Activated CD4-positive, alpha-beta T cell treated with anti-CD3 and anti-CD28 coated beads for 36 hours (primary cell): ENCODE data around the gene LCK. TPM values are rescaled to one million over a fixed set of nuclear protein-coding genes. Genes with fewer than 3 reads are reported as not detected.

ENCODE experiments used
- ATAC-seq: fragments of 200-7000 bp; cut with Tn5 transposase; one replicate; pipeline ENCODE4 v1.10.0; 2021; ENCODE audit warnings: mild to moderate bottlenecking, moderate library complexity
- CTCF ChIA-PET: fragments of 350-600 bp; sonication (Branson Sonifier 250); formaldehyde crosslinking; loops from one replicate; lab custom pipeline; 2021; ENCODE audit warnings: antibody characterized with exemption; lab: Charles Lee
- POLR2A ChIA-PET: fragments of 350-600 bp; sonication (Branson Sonifier 250); formaldehyde crosslinking; loops from one replicate; lab custom pipeline; 2021; ENCODE audit warnings: antibody characterized with exemption, inconsistent platforms; lab: Charles Lee
- DNase-seq: peaks from one replicate; pipeline ENCODE4 v3.0.0-alpha.2; 2020
- H3K27ac Mint-ChIP-seq: one replicate; pipeline ENCODE4 v1.8.0; 2021; ENCODE audit warnings: mixed read lengths
- H3K27me3 Mint-ChIP-seq: one replicate; pipeline ENCODE4 v1.8.0; 2021; ENCODE audit warnings: mixed read lengths
- H3K36me3 Mint-ChIP-seq: one replicate; pipeline ENCODE4 v1.8.0; 2021; ENCODE audit warnings: low read depth, mixed read lengths
- H3K4me1 Mint-ChIP-seq: one replicate; pipeline ENCODE4 v1.8.0; 2021; ENCODE audit warnings: mixed read lengths
- H3K4me3 Mint-ChIP-seq: one replicate; pipeline ENCODE4 v1.8.0; 2021; ENCODE audit warnings: mild to moderate bottlenecking, moderate library complexity, mixed read lengths
- H3K9me3 Mint-ChIP-seq: one replicate; pipeline ENCODE4 v1.8.0; 2021; ENCODE audit warnings: low read depth, mixed read lengths
- intact Hi-C, 2 experiments: fragments of 100-400 bp; cut with DNase I in 1 of 2; cut with micrococcal nuclease in 1 of 2; formaldehyde crosslinking; loops; one replicate each; pipeline versions ENCODE4 v1.14.2 to v1.15.1; 2022 to 2024; cut with DNase I, micrococcal nuclease
- total RNA-seq, 2 experiments: library from RNA; stranded (reverse); gene quantifications; one replicate each; pipeline ENCODE4 v1.2.3, GENCODE V29; 2021

Gene LCK
- total RNA-seq, 2 experiments from 2014 or later = 179 to 220 TPM

DNA sequence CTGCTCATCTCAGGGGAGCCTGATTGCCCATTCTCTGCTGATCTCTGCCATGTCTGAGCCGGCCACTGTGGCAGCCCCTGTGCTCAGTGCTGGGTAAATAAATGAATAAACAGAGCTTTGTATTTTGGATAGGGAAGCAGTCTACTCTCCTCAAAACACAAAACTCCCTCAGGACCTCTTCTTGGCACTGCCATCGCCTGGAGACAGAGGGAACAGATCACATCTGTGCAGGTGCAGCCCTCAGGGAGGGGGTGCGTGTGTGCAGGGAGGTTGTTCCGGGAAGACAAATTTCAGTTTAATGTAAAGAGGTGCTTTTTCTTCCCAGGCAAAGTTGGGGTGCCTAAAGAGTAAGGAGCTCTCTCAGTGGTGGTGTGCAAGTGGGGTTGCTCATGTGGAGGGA lies 11.7 kb upstream of the LCK start:
- DNase-seq (no peak), ATAC-seq (no peak)
- Mint-ChIP-seq H3K4me3 (peak overlapping the region; percentile 75), H3K27me3 (no peaks in the 10 kb centered on the region), H3K27ac (no peak overlapping the region), H3K9me3 (no peaks in the 10 kb centered on the region), H3K36me3 (peaks cover 2% of the 10 kb centered on the region), H3K4me1 (peaks cover 19% of the 10 kb centered on the region)
- CTCF ChIA-PET = interaction anchor here (0.6 to 5.1 kb wide), 5 partner anchors 10 to 155 kb away, joined by 3 to 38 read pairs (median 4); partner anchors contain the start of genes FAM167B and LCK
- POLR2A ChIA-PET = interaction anchor here (0.6 to 2.3 kb wide), 3 partner anchors 12 to 57 kb away, joined by 4 to 9 read pairs (median 5); partner anchors contain the start of genes HDAC1 and LCK
- intact Hi-C loops = no loop called here

DNA sequence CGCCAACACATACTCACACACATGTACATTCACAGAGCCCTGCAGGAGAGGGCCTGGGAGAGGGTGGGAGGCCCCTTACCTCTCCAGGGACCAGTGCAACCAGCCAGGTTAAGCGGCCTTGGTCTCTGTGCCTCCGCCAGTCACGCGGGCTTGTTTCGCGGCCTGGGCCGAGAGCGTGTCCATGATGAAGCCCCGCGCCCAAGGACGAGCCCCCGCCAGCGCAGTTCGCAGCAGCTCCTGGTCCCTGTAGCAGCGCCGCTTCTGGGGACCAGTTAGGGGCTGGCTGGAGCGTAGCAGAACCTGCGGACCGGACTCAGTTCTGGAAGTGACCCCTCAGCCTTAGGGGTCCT lies 11.3 kb upstream of the LCK start:
- Mint-ChIP-seq H3K27ac (peak overlapping the region; percentile 51), H3K36me3 (peaks cover 2% of the 10 kb centered on the region), H3K4me3 (peak overlapping the region; percentile 75), H3K9me3 (no peaks in the 10 kb centered on the region), H3K4me1 (peaks cover 19% of the 10 kb centered on the region), H3K27me3 (no peaks in the 10 kb centered on the region)
- DNase-seq (no peak), ATAC-seq (no peak)
- CTCF ChIA-PET = interaction anchor here (0.6 to 5.1 kb wide), 7 partner anchors 10 to 285 kb away, joined by 3 to 38 read pairs (median 5); partner anchors contain the start of genes FAM167B and LCK
- intact Hi-C loops = no loop called here
- POLR2A ChIA-PET = interaction anchor here (2.1 to 2.3 kb wide), 2 partner anchors 11 to 52 kb away, joined by 5 to 9 read pairs; partner anchors contain the start of genes HDAC1 and LCK

DNA sequence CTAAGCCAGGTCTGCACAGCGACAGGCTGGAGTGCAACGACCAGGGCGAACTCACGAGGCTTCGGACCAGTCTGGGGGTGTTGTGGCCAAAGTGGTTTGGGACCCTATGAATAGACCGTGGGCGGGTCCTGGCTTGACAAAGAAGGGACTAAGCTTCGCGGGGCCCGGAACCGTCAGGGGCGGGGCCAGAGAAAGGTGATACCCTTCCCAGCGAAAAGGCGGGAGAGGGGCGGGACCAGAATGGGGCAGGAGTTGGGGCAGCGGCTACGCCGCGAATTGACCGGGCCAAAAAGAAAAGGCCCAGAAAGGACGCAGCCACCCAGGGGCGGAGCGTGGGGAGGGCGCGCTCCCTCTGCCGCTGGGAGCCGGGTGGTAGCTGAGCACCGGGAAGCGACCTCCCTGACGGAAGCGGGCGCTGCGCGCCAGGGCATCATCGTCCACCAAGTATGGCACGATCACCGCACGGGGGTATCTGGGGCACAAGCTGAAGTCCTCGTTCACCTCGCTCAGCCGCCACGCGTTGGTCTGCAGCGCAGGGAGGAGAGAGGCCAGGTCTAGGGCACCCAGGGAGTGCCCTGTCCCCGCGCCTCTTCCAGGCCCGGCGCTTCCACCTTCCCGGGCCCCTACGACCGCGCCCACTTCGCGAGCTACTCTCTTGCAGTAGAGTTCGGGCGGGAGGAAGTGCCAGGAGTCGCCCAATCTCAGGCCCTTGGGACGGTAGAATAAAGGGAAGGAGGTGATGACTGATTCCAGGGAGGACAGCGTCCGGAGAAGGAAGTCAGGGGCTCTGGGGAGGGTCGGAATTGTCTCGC lies 10.7 kb upstream of the LCK start:
- ChIA-PET POLR2A (interaction anchor here (0.8 to 2.3 kb wide), 9 partner anchors 11 to 167 kb away, joined by 3 to 9 read pairs (median 4); partner anchors contain the start of genes BSDC1, HDAC1, LCK and MARCKSL1), CTCF (interaction anchor here (0.6 to 5.1 kb wide), 13 partner anchors 9 to 284 kb away, joined by 3 to 38 read pairs (median 5); partner anchors contain the start of genes BSDC1, FAM167B, LCK and MARCKSL1)
- peak; percentile 74 for DNase-seq
- peak; percentile 67 for ATAC-seq
- peaks cover 19% of the 10 kb centered on the region for H3K4me1 Mint-ChIP-seq
- H3K36me3 Mint-ChIP-seq = peaks cover 2% of the 10 kb centered on the region
- H3K27ac Mint-ChIP-seq = peak overlapping the region; percentile 51
- H3K4me3 Mint-ChIP-seq = peak overlapping the region; percentile 75
- H3K9me3 Mint-ChIP-seq = no peaks in the 10 kb centered on the region
- no peaks in the 10 kb centered on the region for H3K27me3 Mint-ChIP-seq
- intact Hi-C loops = no loop called here

DNA sequence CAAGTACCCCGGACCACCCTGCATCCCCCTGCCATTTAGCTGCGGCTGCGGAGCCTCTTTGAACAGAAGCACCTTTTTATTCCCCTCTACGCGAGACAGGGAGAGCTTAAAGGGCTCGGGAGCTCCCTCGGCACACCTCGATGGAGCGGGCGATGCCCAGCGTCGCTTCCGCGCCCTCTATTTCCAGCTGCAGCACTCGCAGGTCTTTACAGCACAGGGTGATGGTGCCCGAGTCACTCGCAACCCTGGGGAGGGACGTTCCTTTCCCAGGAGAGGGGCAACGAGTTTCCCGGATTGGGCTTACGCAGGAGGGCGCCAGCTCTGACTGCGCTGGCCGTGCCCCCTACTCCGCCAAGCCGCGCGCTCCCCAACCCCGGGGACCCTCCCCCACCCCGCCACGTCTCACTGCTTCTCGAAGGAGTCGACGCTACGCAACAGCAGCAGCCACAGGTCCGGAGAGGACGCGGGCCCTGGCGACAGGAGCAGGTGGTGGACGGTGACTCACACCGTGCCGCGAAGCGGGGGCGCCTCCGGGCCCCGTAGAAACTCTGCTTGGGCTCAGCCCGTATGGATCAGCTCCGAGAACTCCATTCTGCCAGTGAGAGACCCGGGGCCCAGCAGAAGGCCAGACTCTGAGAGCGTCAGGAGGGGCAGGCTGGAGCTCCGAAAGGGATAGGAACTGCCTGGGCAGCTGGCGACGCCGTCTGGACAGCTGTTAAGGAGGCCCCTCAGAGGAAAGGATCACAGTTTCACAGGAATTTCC lies 9.9 kb upstream of the LCK start:
- peaks cover 24% of the 10 kb centered on the region for H3K4me1 Mint-ChIP-seq
- DNase-seq (peak; percentile 66), ATAC-seq (peak; percentile 68)
- H3K27me3 Mint-ChIP-seq = no peaks in the 10 kb centered on the region
- peak overlapping the region; percentile 42 for H3K27ac Mint-ChIP-seq
- POLR2A ChIA-PET = interaction anchor here (0.8 to 2.3 kb wide), 9 partner anchors 10 to 168 kb away, joined by 3 to 9 read pairs (median 4); partner anchors contain the start of genes BSDC1, HDAC1, LCK and MARCKSL1
- CTCF ChIA-PET = interaction anchor here (0.6 to 5.1 kb wide), 13 partner anchors 8 to 283 kb away, joined by 3 to 38 read pairs (median 5); partner anchors contain the start of genes BSDC1, FAM167B, LCK and MARCKSL1
- no peaks in the 10 kb centered on the region for H3K9me3 Mint-ChIP-seq
- intact Hi-C loops = loop anchor here in 1 of 2 experiments (1.0 kb wide), 1 partner anchor 8 kb away; no protein-coding TSS in a partner anchor
- H3K36me3 Mint-ChIP-seq = peaks cover under 1% of the 10 kb centered on the region
- H3K4me3 Mint-ChIP-seq = peak overlapping the region; percentile 75

DNA sequence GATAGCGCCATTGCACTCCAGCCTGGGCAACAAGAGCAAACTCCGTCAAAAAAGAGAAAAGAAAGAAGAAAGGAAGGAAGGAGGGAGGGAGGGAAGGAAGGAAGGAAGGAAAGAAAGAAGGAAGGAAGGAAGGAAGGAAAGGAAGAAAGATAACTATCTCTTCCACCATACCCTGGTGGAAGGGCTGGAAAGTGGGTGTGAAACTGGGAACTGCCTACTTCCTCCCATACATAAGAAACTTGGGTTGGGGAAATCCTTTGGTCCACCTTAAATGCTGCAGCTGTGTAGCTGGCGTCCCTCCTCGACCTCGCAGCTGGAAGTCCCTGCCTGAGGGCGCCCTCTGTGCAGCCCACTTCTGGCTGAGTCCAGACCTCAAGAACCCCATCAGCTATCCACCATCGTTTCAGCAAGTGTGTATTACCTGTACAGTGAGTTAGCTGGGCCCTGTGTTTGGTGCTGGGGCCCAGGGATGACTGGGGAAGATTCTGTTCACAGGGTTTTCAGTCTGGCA lies 8.7 kb upstream of the LCK start:
- POLR2A ChIA-PET = interaction anchor here (0.6 to 1.2 kb wide), 5 partner anchors 9 to 539 kb away, joined by 3 to 6 read pairs (median 3); partner anchors contain the start of gene LCK

DNA sequence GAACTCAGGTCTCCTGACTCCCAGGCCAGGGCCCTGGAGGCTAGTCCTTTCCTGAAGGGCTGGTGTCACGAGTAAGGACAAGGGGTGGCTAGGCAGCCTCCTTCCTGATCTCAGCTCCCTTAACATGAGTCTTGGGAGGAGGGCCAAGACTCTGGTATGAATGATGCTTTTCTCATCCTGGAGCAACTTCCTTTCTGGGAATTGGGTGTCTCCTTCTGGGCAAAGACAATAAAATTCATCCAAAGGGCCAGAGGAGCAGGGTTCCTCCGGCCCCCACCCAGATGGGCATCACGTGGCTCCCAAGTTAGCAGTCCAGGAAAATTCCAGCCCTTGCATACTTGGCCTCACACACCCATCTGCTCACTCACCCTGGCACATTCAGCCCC lies 4.2 kb upstream of the LCK start, which contains the start of gene FAM167B:
FAM167B (plus strand) TSS at position 335 of the 386 bp plus-strand sequence. CDS start 200 bp downstream, outside the sequence.
- POLR2A ChIA-PET = interaction anchor here (0.7 kb wide), 2 partner anchors 9 to 148 kb away, joined by 3 to 6 read pairs; no protein-coding TSS in a partner anchor
- H3K9me3 Mint-ChIP-seq = no peaks in the 10 kb centered on the region
- DNase-seq (no peak), ATAC-seq (no peak)
- intact Hi-C loops = loop anchor here in 1 of 2 experiments (5.0 kb wide), 1 partner anchor 75 kb away; no protein-coding TSS in a partner anchor
- peak within 1 kb of the TSS; percentile 92 for H3K27ac Mint-ChIP-seq
- H3K4me1 Mint-ChIP-seq = peaks cover 48% of the 10 kb centered on the region
- H3K36me3 Mint-ChIP-seq = peaks cover 10% of the 10 kb centered on the region
- CTCF ChIA-PET = interaction anchor here (0.5 to 5.9 kb wide), 7 partner anchors 7 to 148 kb away, joined by 3 to 45 read pairs (median 4); no protein-coding TSS in a partner anchor
- H3K27me3 Mint-ChIP-seq = no peaks in the 10 kb centered on the region
- peak within 1 kb of the TSS; percentile 22 for H3K4me3 Mint-ChIP-seq

More for the DNA sequence above, 8.7 kb upstream of the LCK start:
- Mint-ChIP-seq H3K9me3 (no peaks in the 10 kb centered on the region), H3K4me3 (no peak overlapping the region), H3K36me3 (no peaks in the 10 kb centered on the region), H3K27me3 (no peaks in the 10 kb centered on the region), H3K4me1 (peaks cover 30% of the 10 kb centered on the region), H3K27ac (no peak overlapping the region)
- DNase-seq (no peak), ATAC-seq (no peak)
- intact Hi-C loops = no loop called here
- CTCF ChIA-PET = interaction anchor here (0.6 to 5.1 kb wide), 8 partner anchors 7 to 454 kb away, joined by 3 to 38 read pairs (median 3); partner anchors contain the start of genes FAM167B and LCK

DNA sequence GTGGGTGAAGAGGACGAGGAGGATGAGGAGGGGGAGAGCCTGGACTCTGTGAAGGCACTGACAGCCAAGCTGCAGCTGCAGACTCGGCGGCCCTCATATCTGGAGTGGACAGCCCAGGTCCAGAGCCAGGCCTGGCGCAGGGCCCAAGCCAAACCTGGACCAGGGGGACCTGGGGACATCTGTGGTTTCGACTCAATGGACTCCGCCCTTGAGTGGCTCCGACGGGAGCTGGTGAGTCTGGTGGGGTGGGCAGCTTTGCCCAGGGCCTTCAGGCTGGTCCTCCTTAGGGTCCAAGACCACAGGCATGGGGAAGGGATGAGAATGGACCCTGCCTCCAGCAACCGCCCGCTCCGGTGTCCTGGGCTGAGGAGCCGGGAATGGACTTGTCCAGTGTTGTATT lies 3.6 kb upstream of the LCK start:
- H3K27ac Mint-ChIP-seq = peak overlapping the region; percentile 92
- H3K4me1 Mint-ChIP-seq = peaks cover 43% of the 10 kb centered on the region

DNA sequence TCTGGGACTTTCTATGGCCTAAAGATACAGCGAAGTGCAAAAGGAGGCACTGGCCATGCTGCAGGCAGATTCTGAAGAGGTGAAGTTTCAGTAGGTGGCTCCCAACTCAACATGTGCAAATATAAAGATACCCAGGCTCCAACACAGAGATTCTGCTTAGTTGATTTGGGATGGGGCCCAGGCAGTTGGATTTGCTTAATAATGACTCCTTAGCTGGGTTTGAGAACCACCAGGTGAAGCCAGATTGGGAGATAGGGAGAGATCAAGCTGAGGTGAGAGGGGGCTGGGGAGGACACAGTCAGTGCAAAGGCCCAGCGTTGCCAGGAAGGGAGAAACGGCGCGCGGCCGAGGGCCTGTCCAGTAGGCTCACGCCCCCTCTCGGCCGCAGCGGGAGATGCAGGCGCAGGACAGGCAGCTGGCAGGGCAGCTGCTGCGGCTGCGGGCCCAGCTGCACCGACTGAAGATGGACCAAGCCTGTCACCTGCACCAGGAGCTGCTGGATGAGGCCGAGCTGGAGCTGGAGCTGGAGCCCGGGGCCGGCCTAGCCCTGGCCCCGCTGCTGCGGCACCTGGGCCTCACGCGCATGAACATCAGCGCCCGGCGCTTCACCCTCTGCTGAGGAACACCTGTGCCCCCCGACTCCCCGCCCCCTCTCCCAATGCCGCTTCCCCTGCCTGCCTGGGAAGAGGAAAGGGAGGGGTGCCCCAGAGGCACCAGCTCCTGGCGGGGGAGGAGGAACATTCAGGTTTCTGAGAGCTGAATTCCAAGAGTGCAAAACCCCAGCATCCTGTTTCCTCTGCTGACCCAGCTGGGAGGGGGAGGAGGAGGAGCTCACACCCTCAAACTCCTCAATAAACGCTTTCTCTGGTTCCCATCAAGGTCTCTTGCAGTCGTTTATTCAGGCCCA lies 2.8 kb upstream of the LCK start:
- ChIA-PET CTCF (interaction anchor here (0.6 to 5.9 kb wide), 29 partner anchors 9 to 273 kb away, joined by 3 to 45 read pairs (median 5); partner anchors contain the start of gene IQCC), POLR2A (interaction anchor here (0.5 to 1.5 kb wide), 5 partner anchors 11 to 89 kb away, joined by 3 to 9 read pairs (median 5); partner anchors contain the start of gene IQCC)
- peaks cover 44% of the 10 kb centered on the region for H3K4me1 Mint-ChIP-seq
- peak overlapping the region; percentile 33 for H3K4me3 Mint-ChIP-seq
- ATAC-seq (peak; percentile 11), DNase-seq (peak; percentile 91)
- intact Hi-C loops = loop anchor here (1.0 to 5.0 kb wide), 4 partner anchors 26 to 74 kb away; partner anchors contain the start of genes EIF3I (in 1 of the 2) and TMEM234 (in 1 of the 2)
- peak overlapping the region; percentile 100 for H3K27ac Mint-ChIP-seq
- H3K9me3 Mint-ChIP-seq = no peaks in the 10 kb centered on the region
- no peaks in the 10 kb centered on the region for H3K27me3 Mint-ChIP-seq
- H3K36me3 Mint-ChIP-seq = peaks cover 23% of the 10 kb centered on the region

More for the DNA sequence above, 3.6 kb upstream of the LCK start:
- DNase-seq = no peak
- Mint-ChIP-seq H3K9me3 (no peaks in the 10 kb centered on the region), H3K36me3 (peaks cover 16% of the 10 kb centered on the region), H3K27me3 (no peaks in the 10 kb centered on the region), H3K4me3 (no peak overlapping the region)
- ChIA-PET POLR2A (no interaction called here), CTCF (interaction anchor here (1.1 to 5.9 kb wide), 11 partner anchors 8 to 147 kb away, joined by 3 to 45 read pairs (median 6); no protein-coding TSS in a partner anchor)
- intact Hi-C loops = loop anchor here in 1 of 2 experiments (5.0 kb wide), 1 partner anchor 75 kb away; no protein-coding TSS in a partner anchor
- no peak for ATAC-seq
